ENCODE data around the gene NXPH1.

The NXPH1 gene

DNA sequence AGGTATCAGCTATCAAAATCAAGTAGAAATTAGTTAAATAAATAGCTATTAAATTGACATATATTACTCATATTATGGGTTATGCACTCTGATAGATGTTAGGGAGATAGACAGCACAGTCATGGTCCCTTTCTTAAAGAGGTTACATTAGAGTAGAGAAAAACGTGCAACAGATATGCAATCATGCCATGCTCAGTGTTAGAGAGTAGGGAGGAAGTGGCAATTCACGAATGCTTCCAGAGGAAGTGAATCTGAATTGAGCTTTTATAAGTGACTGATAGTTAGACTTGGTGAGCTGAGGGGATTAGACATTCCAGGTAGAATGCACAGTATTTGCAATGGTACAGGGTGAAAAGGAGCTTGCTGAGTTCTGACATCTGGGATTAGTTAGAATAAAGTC, 349.8 kb downstream of the NXPH1 start:
- Histone ChIP-seq H3K36me3 (no peaks in the 10 kb centered on the region), H3K27me3 (no peaks in the 10 kb centered on the region), H3K4me2 (no peak overlapping the region), H3K4me1 (no peaks in the 10 kb centered on the region), H3K9ac (no peak overlapping the region), H3K9me3 (no peaks in the 10 kb centered on the region), H3K4me3 (no peak overlapping the region), H3K27ac (no peak overlapping the region), H4K20me1 (no peaks in the 10 kb centered on the region)
- TF ChIP-seq Cebpa-rat (IDR thresholded peaks at IDR 0.05) = no peak

DNA sequence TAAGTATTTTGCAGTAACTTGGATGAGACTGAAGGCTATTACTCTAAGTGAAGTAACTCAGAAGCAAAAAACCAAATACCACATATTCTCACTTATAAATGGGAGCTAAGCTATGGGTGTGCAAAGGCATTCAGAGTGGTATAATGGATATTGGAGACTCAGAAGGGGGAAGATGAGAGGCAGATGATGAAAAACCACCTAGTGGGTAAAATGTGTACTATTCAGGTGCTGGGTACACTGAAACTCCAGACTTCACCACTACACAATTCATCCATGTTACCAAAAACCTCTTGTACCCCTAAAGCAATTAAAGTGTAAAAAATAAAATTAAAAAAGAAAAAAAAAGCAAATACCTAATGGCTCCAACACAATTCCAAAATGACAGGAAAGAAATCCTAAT, 351.7 kb downstream of the NXPH1 start:
- Histone ChIP-seq H3K9me3 (no peaks in the 10 kb centered on the region), H3K27ac (no peak overlapping the region), H3K4me2 (no peak overlapping the region), H3K4me3 (no peak overlapping the region), H3K36me3 (no peaks in the 10 kb centered on the region), H4K20me1 (no peaks in the 10 kb centered on the region), H3K4me1 (no peaks in the 10 kb centered on the region), H3K9ac (no peak overlapping the region), H3K27me3 (no peaks in the 10 kb centered on the region)
- no peak for TF ChIP-seq Cebpa-rat (IDR thresholded peaks at IDR 0.05)

GRCh38 chr7:8800986-8801385, 367.6 kb downstream of the NXPH1 start:
- no peak for TF ChIP-seq Cebpa-rat (IDR thresholded peaks at IDR 0.05)
- H3K36me3 ChIP-seq = no peaks in the 10 kb centered on the region
- no peaks in the 10 kb centered on the region for H3K9me3 ChIP-seq

More at GRCh38 chr7:8800986-8801385, 367.6 kb downstream of the NXPH1 start:
- no peaks in the 10 kb centered on the region for H4K20me1 ChIP-seq
- H3K4me3 ChIP-seq = no peak overlapping the region
- no peak overlapping the region for H3K27ac ChIP-seq
- H3K4me1 ChIP-seq = no peaks in the 10 kb centered on the region
- H3K27me3 ChIP-seq = no peaks in the 10 kb centered on the region
- H3K4me2 ChIP-seq = no peak overlapping the region
- H3K9ac ChIP-seq = no peak overlapping the region

All from BLaER1 (cell line).